ENCODE measurements around the gene KLC4.
A peak's percentile ranks its signal among the peaks of the same experiment; 100 is the strongest.

KLC4 gene

GRCh38 chr6:43058531-43058930, 900 bp upstream of the KLC4 start:
- Histone ChIP-seq H3K4me1 (ENCODE audit: insufficient read depth, low read length, severe bottlenecking) (peaks cover 30% of the 10 kb centered on the region), H2AFZ (ENCODE audit: low read length) (no peak overlapping the region), H3K9ac (ENCODE audit: low read length) (peak overlapping the region; percentile 97), H3K9me2 (ENCODE audit: low read depth, low read length) (no peaks in the 10 kb centered on the region), H3K4me3 (ENCODE audit: low read depth, low read length, poor library complexity, severe bottlenecking) (peak overlapping the region; percentile 96), H4K20me1 (ENCODE audit: insufficient read depth, low read length) (no peaks in the 10 kb centered on the region), H3K27ac (ENCODE audit: low read depth, low read length, poor library complexity, severe bottlenecking) (peak overlapping the region; percentile 4), H3K9me3 (ENCODE audit: low read length) (no peaks in the 10 kb centered on the region), H3F3A (ENCODE audit: insufficient read depth, low read length) (no peaks in the 10 kb centered on the region), H3K79me2 (ENCODE audit: insufficient read depth, low read length) (peaks cover 12% of the 10 kb centered on the region), H3K4me2 (ENCODE audit: low read length) (peak overlapping the region; percentile 97), H3K27me3 (ENCODE audit: insufficient read depth, low read length) (no peaks in the 10 kb centered on the region), H3K36me3 (ENCODE audit: insufficient read depth, low read length) (peaks cover 16% of the 10 kb centered on the region)
- no peak for TF ChIP-seq CTCF (IDR thresholded peaks at IDR 0.05; ENCODE audit: low read length)
- TF ChIP-seq EZH2 (IDR thresholded peaks at IDR 0.05; ENCODE audit: borderline replicate concordance, low read length), result no peak

GRCh38 chr6:43060034-43060754, 763 bp downstream of the KLC4 start:
- H4K20me1 ChIP-seq (ENCODE audit: insufficient read depth, low read length), result no peaks in the 10 kb centered on the region
- H3K27ac ChIP-seq (ENCODE audit: low read depth, low read length, poor library complexity, severe bottlenecking), result peak overlapping the region; percentile 63
- peak overlapping the region; percentile 100 for H3K4me2 ChIP-seq (ENCODE audit: low read length)
- H2AFZ ChIP-seq (ENCODE audit: low read length), result no peak overlapping the region
- H3F3A ChIP-seq (ENCODE audit: insufficient read depth, low read length), result no peaks in the 10 kb centered on the region
- H3K36me3 ChIP-seq (ENCODE audit: insufficient read depth, low read length), result peaks cover 16% of the 10 kb centered on the region
- H3K9me2 ChIP-seq (ENCODE audit: low read depth, low read length), result no peaks in the 10 kb centered on the region
- H3K4me1 ChIP-seq (ENCODE audit: insufficient read depth, low read length, severe bottlenecking), result peaks cover 20% of the 10 kb centered on the region
- no peaks in the 10 kb centered on the region for H3K9me3 ChIP-seq (ENCODE audit: low read length)
- H3K27me3 ChIP-seq (ENCODE audit: insufficient read depth, low read length), result no peaks in the 10 kb centered on the region
- H3K79me2 ChIP-seq (ENCODE audit: insufficient read depth, low read length), result peaks cover 12% of the 10 kb centered on the region
- peak overlapping the region; percentile 97 for H3K9ac ChIP-seq (ENCODE audit: low read length)
- TF ChIP-seq EZH2 (IDR thresholded peaks at IDR 0.05; ENCODE audit: borderline replicate concordance, low read length) (no peak), CTCF (IDR thresholded peaks at IDR 0.05; ENCODE audit: low read length) (no peak)
- H3K4me3 ChIP-seq (ENCODE audit: low read depth, low read length, poor library complexity, severe bottlenecking), result peak overlapping the region; percentile 96

- Histone ChIP-seq H3K9me2 (ENCODE audit: low read depth, low read length) (no peaks in the 10 kb centered on the region), H3K9me3 (ENCODE audit: low read length) (no peaks in the 10 kb centered on the region), H3K4me1 (ENCODE audit: insufficient read depth, low read length, severe bottlenecking) (peaks cover 20% of the 10 kb centered on the region), H3F3A (ENCODE audit: insufficient read depth, low read length) (no peaks in the 10 kb centered on the region), H3K27ac (ENCODE audit: low read depth, low read length, poor library complexity, severe bottlenecking) (no peak overlapping the region), H3K4me2 (ENCODE audit: low read length) (peak overlapping the region; percentile 100; the same call in 1 of the 2 replicates), H3K27me3 (ENCODE audit: insufficient read depth, low read length) (no peaks in the 10 kb centered on the region), H2AFZ (ENCODE audit: low read length) (no peak overlapping the region), H3K9ac (ENCODE audit: low read length) (peak overlapping the region; percentile 97; the same call in 1 of the 2 replicates), H3K36me3 (ENCODE audit: insufficient read depth, low read length) (peaks cover 8% of the 10 kb centered on the region; the same call in 1 of the 2 replicates), H3K79me2 (ENCODE audit: insufficient read depth, low read length) (peaks cover 12% of the 10 kb centered on the region), H4K20me1 (ENCODE audit: insufficient read depth, low read length) (no peaks in the 10 kb centered on the region), H3K4me3 (ENCODE audit: low read depth, low read length, poor library complexity, severe bottlenecking) (peak overlapping the region; percentile 96)
- no peak for TF ChIP-seq CTCF (IDR thresholded peaks at IDR 0.05; ENCODE audit: low read length)
- TF ChIP-seq EZH2 (IDR thresholded peaks at IDR 0.05; ENCODE audit: borderline replicate concordance, low read length), result no peak
These were observed 1.6 kb downstream of the KLC4 start for GRCh38 chr6:43060755-43061633.
